HG03457 (cell line): ENCODE results near the gene WDR70.
"Not testable (repeated sequence)": the region's sequence is repeated elsewhere in the genome, so short reads cannot be mapped to it uniquely, and the experiment has no call there.

Experiments
- ATAC-seq: cut with Tn5 transposase; IDR thresholded peaks from one replicate; pipeline ENCODE4 v1.9.1; 2021; ENCODE audit warnings: moderate number of reproducible peaks; ENCODE audit not compliant: unreplicated experiment

WDR70 gene

GRCh38 chr5:37379100-37379628, at the start of gene WDR70:
Gene WDR70 (plus strand): TSS chr5:37379318. CDS start chr5:37379368, 50 bp downstream.
- ATAC-seq = peak; percentile 98

GRCh38 chr5:37334754-37335153, 44.4 kb upstream of the WDR70 start:
- not testable (repeated sequence) for ATAC-seq

DNA sequence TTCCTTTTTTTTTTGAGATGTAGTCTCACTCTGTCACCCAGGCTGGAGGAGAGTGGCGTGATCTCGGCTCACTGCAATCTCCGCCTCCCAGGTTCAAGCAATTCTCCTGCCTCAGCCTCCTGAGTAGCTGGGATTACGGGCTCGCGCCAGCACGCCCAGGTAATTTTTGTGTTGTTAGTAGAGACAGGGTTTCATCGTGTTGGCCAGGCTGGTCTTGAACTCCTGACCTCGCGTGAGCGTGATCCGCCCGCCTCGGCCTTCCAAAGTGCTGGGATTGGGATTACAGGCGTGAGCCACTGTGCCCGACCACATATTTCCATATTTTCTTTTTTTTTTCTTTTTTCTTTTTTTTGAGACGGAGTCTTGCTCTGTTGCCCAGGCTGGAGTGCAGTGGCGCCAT, 36.4 kb upstream of the WDR70 start:
- ATAC-seq = not testable (repeated sequence)

DNA sequence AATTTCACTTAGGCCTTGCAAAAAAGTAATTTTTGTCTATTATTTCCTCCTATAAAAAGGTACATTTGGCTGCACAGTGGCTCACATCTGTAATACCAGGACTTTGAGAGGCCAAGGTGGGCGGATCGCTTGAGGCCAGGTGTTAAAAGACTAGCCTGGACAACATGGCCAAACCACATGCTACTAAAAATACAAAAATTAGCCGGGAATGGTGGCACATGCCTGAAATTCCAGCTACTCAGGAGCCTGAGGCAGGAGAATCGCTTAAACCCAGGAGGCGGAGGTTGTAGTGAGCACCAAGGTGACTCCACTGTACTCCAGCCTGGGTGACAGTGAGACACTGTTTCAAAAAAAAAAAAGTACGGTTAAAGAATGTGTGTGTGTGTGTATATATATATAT, 24.0 kb upstream of the WDR70 start:
- no peak for ATAC-seq

DNA sequence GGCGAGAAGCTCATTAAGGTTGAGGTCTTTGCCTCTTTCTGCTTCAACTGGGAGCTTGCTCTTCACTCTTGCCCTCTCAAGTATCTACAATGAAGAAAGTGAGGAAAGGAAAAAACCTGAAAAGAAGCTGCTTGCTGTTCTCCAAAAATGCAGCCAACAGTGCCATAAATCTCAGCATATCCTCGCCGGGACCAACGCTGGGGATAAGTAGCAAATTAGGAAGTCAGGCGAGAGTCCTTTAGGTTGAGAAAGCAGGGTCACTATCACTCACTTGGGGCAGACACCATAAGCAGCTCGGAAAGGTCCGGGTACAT, 8.6 kb upstream of the WDR70 start:
- no peak for ATAC-seq

GRCh38 chr5:37370864-37371726, 8.0 kb upstream of the WDR70 start, which contains the start of gene NUP155:
Gene NUP155 (minus strand): TSS chr5:37371106. CDS start chr5:37370977, 129 bp downstream.
- peak; percentile 91 for ATAC-seq

DNA sequence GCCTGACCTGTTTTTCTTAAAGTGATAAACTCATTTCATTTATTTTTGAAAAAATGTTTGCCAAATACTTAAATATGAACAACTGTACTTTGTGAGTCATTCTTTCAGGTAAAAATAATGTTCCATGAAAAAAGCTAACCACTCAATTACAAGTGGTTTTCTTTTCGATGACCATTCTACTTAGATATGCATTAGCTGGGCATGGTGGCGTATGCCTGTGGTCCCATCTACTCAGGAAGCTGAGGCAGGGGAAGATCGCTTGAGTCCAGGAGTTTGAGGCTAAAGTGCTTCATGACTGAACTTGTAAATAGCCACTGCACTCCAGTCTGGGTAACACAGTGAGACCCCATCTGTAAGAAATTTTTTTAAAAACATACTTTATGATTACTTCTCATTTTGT, 4.0 kb upstream of the WDR70 start:
- ATAC-seq = no peak

- not testable (repeated sequence) for ATAC-seq
These were observed 1.1 kb upstream of the WDR70 start for GRCh38 chr5:37378066-37378465.

DNA sequence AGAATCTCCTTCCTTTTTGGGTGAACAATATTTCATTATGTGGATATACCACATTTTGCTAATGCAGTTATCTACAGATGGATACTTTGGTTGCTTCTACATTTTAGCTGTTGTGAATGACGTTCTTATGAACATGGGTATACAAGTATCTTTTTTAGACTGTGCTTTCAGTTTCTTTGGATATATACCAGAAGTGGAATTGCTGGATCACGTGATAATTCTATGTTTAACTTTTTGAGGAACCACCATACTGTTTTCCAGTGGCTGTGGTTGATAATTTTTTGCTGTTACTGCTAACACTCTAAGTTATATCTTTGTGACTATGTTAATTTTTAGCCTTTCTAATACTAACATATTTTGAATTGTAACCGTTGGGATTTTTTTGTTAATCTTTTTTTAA, 12.5 kb downstream of the WDR70 start:
- ATAC-seq = no peak

DNA sequence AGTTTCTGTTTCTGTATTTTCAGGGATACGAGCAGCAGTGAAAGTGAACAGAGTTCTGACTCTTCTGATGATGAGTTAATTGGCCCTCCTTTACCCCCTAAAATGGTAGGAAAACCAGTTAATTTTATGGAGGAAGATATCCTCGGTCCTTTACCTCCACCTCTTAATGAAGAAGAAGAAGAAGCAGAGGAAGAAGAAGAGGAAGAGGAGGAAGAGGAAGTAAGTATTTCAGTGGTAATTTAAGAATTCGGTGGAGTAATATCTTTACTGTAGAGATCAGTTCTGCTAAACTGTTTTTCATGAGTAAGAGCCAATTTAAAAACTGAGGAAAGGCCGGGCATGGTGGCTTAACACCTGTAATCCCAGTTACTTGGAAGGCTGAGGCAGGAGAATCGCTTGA, 17.2 kb downstream of the WDR70 start:
- no peak for ATAC-seq

DNA sequence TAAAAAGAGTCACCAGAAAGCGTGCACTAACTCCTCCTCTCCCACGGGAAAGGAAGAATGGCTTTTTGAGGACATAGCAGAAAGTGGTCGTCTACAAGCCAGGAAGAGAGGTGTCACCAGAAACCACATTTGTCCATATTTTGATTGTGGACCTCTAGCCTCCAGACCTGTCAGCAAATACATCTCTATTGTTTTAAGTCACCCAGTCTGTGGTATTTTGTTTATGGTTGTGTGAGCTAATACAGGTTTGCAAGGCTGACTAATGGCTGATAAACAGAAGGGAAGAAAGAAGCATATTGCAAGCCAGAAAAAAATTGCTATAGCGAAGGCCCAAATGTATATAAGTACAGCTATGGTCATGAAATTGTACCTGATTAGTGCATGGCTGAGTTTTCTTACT, 21.4 kb downstream of the WDR70 start:
- no peak for ATAC-seq

DNA sequence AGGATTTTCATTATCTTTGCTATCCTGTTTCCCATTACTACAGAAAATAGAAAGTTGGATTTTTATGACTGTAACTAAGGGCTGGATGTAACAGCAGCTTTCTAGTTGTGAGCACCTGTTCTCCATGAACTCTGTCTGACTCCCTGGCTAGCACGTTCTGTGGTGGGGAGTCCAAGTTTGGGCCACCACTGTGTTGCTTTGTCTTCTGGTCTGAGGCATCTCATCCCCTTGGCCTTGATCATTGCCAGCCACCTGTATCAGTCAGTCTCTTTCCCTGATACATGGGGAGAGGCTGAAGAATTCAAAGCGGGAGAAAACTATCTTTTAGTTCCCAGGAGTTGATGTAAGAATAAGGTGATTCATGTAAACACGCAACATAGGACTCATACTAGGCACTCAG, 33.4 kb downstream of the WDR70 start:
- ATAC-seq = no peak

GRCh38 chr5:37415456-37415855, 36.3 kb downstream of the WDR70 start:
- not testable (repeated sequence) for ATAC-seq

GRCh38 chr5:37417347-37417746, 38.2 kb downstream of the WDR70 start:
- no peak for ATAC-seq

- no peak for ATAC-seq
These were observed 45.3 kb downstream of the WDR70 start for GRCh38 chr5:37424441-37424840.

DNA sequence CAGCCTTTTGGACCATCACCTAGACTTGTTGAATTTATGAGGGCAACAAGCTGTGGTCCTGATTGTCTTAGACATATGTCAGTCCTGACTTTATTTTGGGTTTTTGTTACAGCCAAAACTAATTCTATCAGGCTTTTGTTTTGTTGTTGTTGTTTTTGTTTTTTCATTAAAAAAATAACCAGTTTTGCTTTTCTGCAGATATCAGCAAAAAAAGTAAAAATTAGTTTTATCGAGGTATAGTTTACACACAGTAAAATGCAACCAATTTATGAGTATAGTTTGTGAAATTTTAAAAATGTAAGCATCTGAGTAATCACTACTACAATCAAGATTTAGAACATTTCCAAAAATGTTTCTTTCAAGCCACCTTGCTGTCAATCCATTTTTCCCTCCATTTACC, 48.9 kb downstream of the WDR70 start:
- ATAC-seq = no peak

DNA sequence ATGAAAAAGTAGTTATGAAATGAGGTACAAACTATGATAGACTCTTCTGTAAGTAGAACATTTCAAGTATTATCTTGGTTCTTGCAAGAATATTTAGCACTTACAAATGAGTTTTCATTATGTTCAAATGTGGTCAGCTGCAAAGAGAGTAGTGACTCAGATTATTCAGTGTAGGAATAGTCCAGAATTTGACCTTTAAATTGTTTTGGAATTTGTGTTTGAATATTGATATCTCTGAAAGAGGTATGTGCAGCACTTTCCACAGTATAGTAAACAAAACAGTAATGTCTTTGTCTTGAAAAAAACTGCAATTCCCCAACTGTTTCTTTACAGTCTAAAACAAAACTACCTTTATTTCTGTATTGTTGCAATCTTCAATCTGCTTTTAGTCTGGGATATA, 56.1 kb downstream of the WDR70 start:
- no peak for ATAC-seq

DNA sequence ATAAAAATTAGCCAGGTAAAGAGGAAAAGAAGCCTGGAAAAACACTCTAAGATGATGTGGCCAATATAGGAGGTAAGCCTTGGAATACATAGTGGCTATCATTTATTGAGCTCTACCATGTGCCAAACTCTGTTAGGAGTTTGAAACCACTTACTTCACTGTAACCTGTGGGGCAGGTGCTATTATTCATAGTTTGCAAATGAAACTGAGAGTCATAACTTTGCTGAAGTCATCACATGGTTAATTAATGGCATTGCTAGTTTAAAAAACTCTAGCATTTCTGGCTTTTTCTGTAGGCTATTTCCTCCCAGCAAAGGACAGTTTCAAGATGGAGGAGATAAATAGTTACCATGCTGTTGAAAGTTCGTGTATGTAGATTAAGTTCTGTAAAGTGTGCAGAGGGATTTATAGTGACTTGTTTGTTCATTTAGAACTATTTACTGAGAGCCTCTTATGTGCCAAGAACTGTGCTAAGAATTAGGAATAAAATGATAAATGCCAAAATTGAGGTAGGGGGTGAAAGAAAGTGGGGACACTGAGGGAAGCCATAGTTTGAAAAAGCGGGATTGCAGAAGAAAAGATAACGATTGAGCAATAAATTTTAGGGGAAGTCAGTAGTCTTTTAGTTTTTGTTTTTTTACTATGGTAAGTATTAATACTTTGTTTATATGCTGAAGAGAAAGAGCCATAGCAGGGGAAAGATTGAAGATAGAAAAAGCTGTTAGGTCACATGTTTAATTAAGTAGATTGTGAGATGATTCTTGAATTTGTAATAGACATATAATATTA, 57.2 kb downstream of the WDR70 start:
- ATAC-seq = no peak

DNA sequence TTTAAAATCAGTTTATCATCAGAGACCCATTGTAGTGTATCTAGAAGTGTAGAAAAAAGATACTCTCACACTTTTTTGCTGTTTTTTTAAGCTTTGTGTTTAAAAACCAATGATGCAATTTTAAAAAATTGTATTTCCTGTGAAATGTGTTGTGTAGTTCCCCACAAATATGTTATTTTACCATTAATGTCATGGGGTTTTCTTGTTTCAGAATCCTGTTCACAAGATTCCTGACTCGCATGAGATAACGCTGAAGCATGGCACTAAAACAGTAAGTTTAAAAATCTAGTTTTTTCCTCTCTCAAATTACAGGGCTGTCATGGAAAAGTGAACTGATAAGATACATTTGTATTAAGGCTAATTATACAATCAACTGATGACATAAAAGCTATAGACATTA, 58.6 kb downstream of the WDR70 start:
- ATAC-seq = no peak

- not testable (repeated sequence) for ATAC-seq
These were observed 66.7 kb downstream of the WDR70 start for GRCh38 chr5:37445783-37446182.

- no peak for ATAC-seq
These were observed 69.8 kb downstream of the WDR70 start for GRCh38 chr5:37448941-37449340.

DNA sequence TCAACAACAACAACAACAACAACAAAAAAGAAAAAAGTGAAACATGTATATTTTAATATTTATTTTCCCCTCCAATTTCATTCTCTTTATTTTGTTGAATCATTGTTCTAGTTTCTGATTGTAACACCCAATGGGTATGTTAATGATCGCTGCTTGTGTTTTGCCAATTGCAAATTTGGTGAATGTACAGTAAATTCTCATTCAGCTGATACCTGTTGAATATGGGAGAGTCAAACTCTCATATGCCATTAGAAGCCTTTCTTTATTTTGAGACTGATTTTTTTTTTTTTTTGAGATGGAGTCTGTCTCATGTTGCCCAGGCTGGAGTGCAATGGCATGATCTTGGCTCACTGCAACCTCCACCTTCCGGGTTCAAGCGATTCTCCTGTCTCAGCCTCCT, 72.9 kb downstream of the WDR70 start:
- not testable (repeated sequence) for ATAC-seq
